Measurements from ENCODE around the gene HECW1.

HECW1 gene

GRCh38 chr7:43609097-43609496 lies 496.6 kb downstream of the HECW1 start:
- H3K4me1 ChIP-seq (ENCODE audit: control insufficient read depth, insufficient read depth, low read length), result no peaks in the 10 kb centered on the region
- no peak overlapping the region for H3K4me3 ChIP-seq (ENCODE audit: low read depth, low read length)
- H3K36me3 ChIP-seq (ENCODE audit: control insufficient read depth in 2 of 2, insufficient read depth in 1 of 2, low read length in 2 of 2), result peaks cover 0 to 36% of the 10 kb centered on the region in 2 experiments; a peak in 1 of 3 replicates
- H3K27ac ChIP-seq (ENCODE audit: extremely low read depth, low read depth, low read length), result no peak overlapping the region
- TF ChIP-seq, protein P1, sequence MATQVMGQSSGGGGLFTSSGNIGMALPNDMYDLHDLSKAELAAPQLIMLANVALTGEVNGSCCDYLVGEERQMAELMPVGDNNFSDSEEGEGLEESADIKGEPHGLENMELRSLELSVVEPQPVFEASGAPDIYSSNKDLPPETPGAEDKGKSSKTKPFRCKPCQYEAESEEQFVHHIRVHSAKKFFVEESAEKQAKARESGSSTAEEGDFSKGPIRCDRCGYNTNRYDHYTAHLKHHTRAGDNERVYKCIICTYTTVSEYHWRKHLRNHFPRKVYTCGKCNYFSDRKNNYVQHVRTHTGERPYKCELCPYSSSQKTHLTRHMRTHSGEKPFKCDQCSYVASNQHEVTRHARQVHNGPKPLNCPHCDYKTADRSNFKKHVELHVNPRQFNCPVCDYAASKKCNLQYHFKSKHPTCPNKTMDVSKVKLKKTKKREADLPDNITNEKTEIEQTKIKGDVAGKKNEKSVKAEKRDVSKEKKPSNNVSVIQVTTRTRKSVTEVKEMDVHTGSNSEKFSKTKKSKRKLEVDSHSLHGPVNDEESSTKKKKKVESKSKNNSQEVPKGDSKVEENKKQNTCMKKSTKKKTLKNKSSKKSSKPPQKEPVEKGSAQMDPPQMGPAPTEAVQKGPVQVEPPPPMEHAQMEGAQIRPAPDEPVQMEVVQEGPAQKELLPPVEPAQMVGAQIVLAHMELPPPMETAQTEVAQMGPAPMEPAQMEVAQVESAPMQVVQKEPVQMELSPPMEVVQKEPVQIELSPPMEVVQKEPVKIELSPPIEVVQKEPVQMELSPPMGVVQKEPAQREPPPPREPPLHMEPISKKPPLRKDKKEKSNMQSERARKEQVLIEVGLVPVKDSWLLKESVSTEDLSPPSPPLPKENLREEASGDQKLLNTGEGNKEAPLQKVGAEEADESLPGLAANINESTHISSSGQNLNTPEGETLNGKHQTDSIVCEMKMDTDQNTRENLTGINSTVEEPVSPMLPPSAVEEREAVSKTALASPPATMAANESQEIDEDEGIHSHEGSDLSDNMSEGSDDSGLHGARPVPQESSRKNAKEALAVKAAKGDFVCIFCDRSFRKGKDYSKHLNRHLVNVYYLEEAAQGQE (tag by site-specific recombination; IDR thresholded peaks at IDR 0.05), result peak; percentile 47
- TF ChIP-seq ZBTB1 (tag by site-specific recombination; IDR thresholded peaks at IDR 0.05) (no peak), ZNF324 (tag by site-specific recombination; IDR thresholded peaks at IDR 0.05) (no peak), ZNF792 (tag by site-specific recombination; IDR thresholded peaks at IDR 0.05) (no peak), KLF8 (tag by site-specific recombination; IDR thresholded peaks at IDR 0.05) (no peak), ZNF24 (tag by site-specific recombination; IDR thresholded peaks at IDR 0.05) (no peak)
- ChIA-PET POLR2A (interaction anchor here (1.2 kb wide), 1 partner anchor 26 kb away, joined by 3 read pairs; the partner anchor contains the start of gene STK17A), CTCF (interaction anchor here (0.7 to 1.5 kb wide), 3 partner anchors 12 to 258 kb away, joined by 3 to 4 read pairs (median 4); no protein-coding TSS in a partner anchor)
- H3K9me3 ChIP-seq (ENCODE audit: control insufficient read depth, insufficient read depth, low read depth, low read length), result no peaks in the 10 kb centered on the region

DNA sequence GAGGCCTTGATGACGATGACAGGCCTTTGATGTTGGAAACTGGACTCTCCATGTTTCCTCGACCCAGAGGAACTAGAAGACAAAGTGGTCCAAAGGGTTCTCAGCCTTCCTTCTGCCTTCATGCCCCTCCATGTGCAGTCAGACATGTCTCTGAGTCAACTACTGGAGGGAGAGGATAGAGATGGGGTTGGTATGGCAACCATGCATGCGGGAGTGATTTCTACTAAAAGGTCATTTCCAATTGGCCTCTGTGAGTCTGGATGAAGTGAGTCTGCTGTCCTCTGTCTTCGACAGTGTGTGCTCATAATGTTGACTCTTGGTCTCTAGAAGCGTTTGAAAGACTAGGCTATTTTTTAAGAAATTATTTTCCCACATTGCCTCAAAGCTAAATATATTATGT lies 499.7 kb downstream of the HECW1 start:
- CTCF ChIA-PET, result interaction anchor here (1.2 kb wide), 1 partner anchor 16 kb away, joined by 4 read pairs; no protein-coding TSS in a partner anchor

DNA sequence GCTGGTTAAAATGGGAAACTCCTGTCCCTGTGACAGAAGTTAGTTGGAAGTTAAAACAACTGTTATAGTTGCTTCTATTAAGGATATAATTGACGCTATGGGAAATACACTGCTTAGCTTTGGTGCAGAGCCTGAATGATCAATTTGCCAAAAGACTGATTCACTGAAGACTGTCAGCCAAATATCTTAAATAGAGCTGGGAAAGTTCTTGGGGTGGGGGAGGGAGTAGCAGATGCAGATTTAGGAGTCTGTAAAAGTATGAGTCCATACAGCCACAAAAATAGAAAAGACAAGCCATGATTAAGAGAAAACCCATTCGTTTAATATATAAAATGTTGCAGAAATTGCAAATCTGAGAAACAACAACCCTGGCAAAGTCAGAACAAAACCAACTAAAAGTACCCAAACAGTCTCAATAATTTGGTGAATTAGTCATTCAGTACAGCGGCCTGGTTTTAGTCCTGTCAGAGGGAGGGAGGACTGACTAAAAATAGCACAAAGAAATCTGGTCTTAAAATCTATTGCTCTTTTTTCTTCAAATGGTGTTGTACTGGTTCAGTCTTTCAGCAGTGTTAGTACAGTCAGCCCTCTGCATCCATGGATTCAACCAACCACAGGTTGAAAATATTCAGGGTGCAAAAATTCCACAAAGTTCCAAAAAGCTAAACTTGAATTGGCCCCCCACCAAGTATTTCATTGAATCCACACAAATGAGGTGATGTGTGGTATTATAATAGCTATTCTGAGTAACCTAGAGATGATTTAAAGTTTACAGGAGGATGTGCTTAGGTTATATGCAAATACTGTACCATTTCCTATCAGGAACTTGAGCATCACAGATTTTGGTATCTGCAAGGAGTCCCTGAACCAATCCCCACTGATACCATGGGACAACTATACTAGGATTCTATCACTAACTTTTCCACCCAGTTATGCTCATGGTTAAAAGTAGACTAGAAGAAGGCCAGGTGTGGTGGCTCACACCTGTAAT lies 500.4 kb downstream of the HECW1 start:
- Histone ChIP-seq H3K4me1 (ENCODE audit: control insufficient read depth, insufficient read depth, low read length) (no peaks in the 10 kb centered on the region), H3K36me3 (ENCODE audit: control insufficient read depth in 2 of 2, insufficient read depth in 1 of 2, low read length in 2 of 2) (peaks cover 0 to 42% of the 10 kb centered on the region in 2 experiments; a peak in 2 of 3 replicates), H3K27ac (ENCODE audit: extremely low read depth, low read depth, low read length) (no peak overlapping the region), H3K9me3 (ENCODE audit: control insufficient read depth, insufficient read depth, low read depth, low read length) (no peaks in the 10 kb centered on the region), H3K4me3 (ENCODE audit: low read depth, low read length) (no peak overlapping the region)
- no peak for TF ChIP-seq ZNF664 (tag by site-specific recombination; IDR thresholded peaks at IDR 0.05)
- TF ChIP-seq ZNF560 (tag by site-specific recombination; IDR thresholded peaks at IDR 0.05; ENCODE audit: borderline replicate concordance), result no peak
- no peak for TF ChIP-seq ZFP69B (tag by site-specific recombination; IDR thresholded peaks at IDR 0.05)
- no peak for TF ChIP-seq HOXC10 (CRISPR knock-in tag; IDR thresholded peaks at IDR 0.05)
- no peak for TF ChIP-seq ZBTB26 (tag by site-specific recombination; optimal IDR thresholded peaks at IDR 0.05)
- TF ChIP-seq ZNF707 (tag by site-specific recombination; IDR thresholded peaks at IDR 0.05), result no peak
- no peak for TF ChIP-seq ZNF10 (tag by site-specific recombination; IDR thresholded peaks at IDR 0.05)
- no peak for TF ChIP-seq ZEB2 (tag by site-specific recombination; IDR thresholded peaks at IDR 0.05)
- TF ChIP-seq ZNF248 (tag by site-specific recombination; IDR thresholded peaks at IDR 0.05), result no peak
- TF ChIP-seq SCRT1 (tag by site-specific recombination; IDR thresholded peaks at IDR 0.05; ENCODE audit: borderline replicate concordance), result no peak
- no peak for TF ChIP-seq ZNF2 (tag by site-specific recombination; IDR thresholded peaks at IDR 0.05)
- ChIA-PET POLR2A (interaction anchor here (3.5 kb wide), 1 partner anchor 30 kb away, joined by 12 read pairs; the partner anchor contains the start of gene STK17A), CTCF (interaction anchor here (1.2 kb wide), 1 partner anchor 15 kb away, joined by 4 read pairs; no protein-coding TSS in a partner anchor)

More for the DNA sequence above, 499.7 kb downstream of the HECW1 start:
- no peaks in the 10 kb centered on the region for H3K4me1 ChIP-seq (ENCODE audit: control insufficient read depth, insufficient read depth, low read length)
- no peak for TF ChIP-seq GLIS1 (tag by site-specific recombination; IDR thresholded peaks at IDR 0.05)
- POLR2A ChIA-PET, result interaction anchor here (3.5 kb wide), 1 partner anchor 29 kb away, joined by 12 read pairs; the partner anchor contains the start of gene STK17A
- no peak overlapping the region for H3K27ac ChIP-seq (ENCODE audit: extremely low read depth, low read depth, low read length)
- H3K9me3 ChIP-seq (ENCODE audit: control insufficient read depth, insufficient read depth, low read depth, low read length), result no peaks in the 10 kb centered on the region
- H3K4me3 ChIP-seq (ENCODE audit: low read depth, low read length), result no peak overlapping the region
- H3K36me3 ChIP-seq (ENCODE audit: control insufficient read depth in 2 of 2, insufficient read depth in 1 of 2, low read length in 2 of 2), result peaks cover 0 to 42% of the 10 kb centered on the region in 2 experiments; a peak in 2 of 3 replicates
